K562 (cell line): ENCODE measurements around the gene UBE2H.

Experiments used
- CREB1 ChIP-seq, 2 experiments: sonication (generic) in 1 of 2; formaldehyde crosslinking in 1 of 2; IDR thresholded peaks; 2 replicates each; pipeline versions ENCODE4 v1.6.1 to v1.8.0; 2012 to 2022; ENCODE audit warnings: inconsistent platforms in 1 of 2, mild to moderate bottlenecking in 1 of 2, missing genetic modification reagents in 1 of 2, moderate library complexity in 1 of 2
- HDAC6 ChIP-seq: IDR thresholded peaks from 2 replicates; pipeline ENCODE4 v1.6.1; 2012; ENCODE audit warnings: low read depth, mild to moderate bottlenecking, control low read depth, inconsistent platforms, low read length, moderate library complexity
- RHOXF2B ChIP-seq: fragments of 250-450 bp; sonication (Bioruptor Pico); conservative IDR thresholded peaks from 2 replicates; pipeline ENCODE4 v1.5.1; 2021
- ZBTB43 ChIP-seq: sonication (generic); formaldehyde crosslinking; IDR thresholded peaks from 2 replicates; pipeline ENCODE4 v1.8.0; 2023; ENCODE audit warnings: mild to moderate bottlenecking, missing genetic modification reagents
- ZNF695 ChIP-seq: fragments of 450-650 bp; formaldehyde crosslinking; IDR thresholded peaks from 2 replicates; pipeline ENCODE4 v1.4.0; 2020; ENCODE audit warnings: mild to moderate bottlenecking, moderate library complexity
- TF ChIP-seq, protein P1 (sequence below): sonication (generic); formaldehyde crosslinking; IDR thresholded peaks from 2 replicates; pipeline ENCODE4 v1.9.0; 2022; ENCODE audit warnings: mild to moderate bottlenecking, missing genetic modification reagents
- TF ChIP-seq, protein P2 (sequence below), 2 experiments: fragments of 450-650 bp in 1 of 2; IDR thresholded peaks; 2 replicates each; pipeline ENCODE4 v1.6.1; 2011 to 2017; ENCODE audit warnings: low read depth in 2 of 2, antibody characterized with exemption in 1 of 2, borderline replicate concordance in 1 of 2, low read length in 1 of 2, mild to moderate bottlenecking in 1 of 2, mixed read lengths in 1 of 2; ENCODE audit not compliant: control insufficient read depth in 1 of 2

DNA sequence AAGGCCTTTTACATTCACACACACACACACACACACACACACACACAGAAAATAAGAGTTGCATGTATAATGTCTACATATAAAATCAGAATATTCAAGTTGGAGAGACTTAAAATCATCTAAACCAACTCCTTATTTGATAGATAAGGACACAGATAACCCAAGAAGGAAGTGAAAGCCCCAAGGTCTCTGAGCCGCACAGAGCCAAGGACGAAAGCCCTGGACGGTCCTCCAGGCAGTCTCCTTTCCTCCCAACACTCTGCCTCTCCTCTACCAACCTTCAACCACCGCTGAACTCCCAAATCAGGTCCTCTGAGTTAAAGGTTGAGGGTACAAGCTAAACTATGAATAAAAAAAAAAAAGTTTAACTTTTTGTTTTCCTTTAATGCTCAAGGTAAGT lies 28.2 kb downstream of the UBE2H start:
- TF ChIP-seq CREB1 (IDR thresholded peaks at IDR 0.05) (no peak), CREB1 (CRISPR knock-in tag; IDR thresholded peaks at IDR 0.05) (no peak), ZNF695 (CRISPR knock-in tag) (no peak), ZBTB43 (CRISPR knock-in tag) (no peak), RHOXF2B (CRISPR knock-in tag) (no peak), HDAC6 (no peak)
- TF ChIP-seq, protein P1, sequence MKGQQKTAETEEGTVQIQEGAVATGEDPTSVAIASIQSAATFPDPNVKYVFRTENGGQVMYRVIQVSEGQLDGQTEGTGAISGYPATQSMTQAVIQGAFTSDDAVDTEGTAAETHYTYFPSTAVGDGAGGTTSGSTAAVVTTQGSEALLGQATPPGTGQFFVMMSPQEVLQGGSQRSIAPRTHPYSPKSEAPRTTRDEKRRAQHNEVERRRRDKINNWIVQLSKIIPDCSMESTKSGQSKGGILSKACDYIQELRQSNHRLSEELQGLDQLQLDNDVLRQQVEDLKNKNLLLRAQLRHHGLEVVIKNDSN (CRISPR knock-in tag) = no peak
- TF ChIP-seq, protein P2, sequence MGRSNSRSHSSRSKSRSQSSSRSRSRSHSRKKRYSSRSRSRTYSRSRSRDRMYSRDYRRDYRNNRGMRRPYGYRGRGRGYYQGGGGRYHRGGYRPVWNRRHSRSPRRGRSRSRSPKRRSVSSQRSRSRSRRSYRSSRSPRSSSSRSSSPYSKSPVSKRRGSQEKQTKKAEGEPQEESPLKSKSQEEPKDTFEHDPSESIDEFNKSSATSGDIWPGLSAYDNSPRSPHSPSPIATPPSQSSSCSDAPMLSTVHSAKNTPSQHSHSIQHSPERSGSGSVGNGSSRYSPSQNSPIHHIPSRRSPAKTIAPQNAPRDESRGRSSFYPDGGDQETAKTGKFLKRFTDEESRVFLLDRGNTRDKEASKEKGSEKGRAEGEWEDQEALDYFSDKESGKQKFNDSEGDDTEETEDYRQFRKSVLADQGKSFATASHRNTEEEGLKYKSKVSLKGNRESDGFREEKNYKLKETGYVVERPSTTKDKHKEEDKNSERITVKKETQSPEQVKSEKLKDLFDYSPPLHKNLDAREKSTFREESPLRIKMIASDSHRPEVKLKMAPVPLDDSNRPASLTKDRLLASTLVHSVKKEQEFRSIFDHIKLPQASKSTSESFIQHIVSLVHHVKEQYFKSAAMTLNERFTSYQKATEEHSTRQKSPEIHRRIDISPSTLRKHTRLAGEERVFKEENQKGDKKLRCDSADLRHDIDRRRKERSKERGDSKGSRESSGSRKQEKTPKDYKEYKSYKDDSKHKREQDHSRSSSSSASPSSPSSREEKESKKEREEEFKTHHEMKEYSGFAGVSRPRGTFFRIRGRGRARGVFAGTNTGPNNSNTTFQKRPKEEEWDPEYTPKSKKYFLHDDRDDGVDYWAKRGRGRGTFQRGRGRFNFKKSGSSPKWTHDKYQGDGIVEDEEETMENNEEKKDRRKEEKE (IDR thresholded peaks at IDR 0.05; ENCODE audit: borderline replicate concordance in 1 of 2, control insufficient read depth in 1 of 2, low read depth in 2 of 2, low read length in 1 of 2) = no peak
